ENCODE results near the gene FAM163A.
"Not testable (repeated sequence)": the region's sequence is repeated elsewhere in the genome, so short reads cannot be mapped to it uniquely, and the experiment has no call there.

Gene FAM163A

DNA sequence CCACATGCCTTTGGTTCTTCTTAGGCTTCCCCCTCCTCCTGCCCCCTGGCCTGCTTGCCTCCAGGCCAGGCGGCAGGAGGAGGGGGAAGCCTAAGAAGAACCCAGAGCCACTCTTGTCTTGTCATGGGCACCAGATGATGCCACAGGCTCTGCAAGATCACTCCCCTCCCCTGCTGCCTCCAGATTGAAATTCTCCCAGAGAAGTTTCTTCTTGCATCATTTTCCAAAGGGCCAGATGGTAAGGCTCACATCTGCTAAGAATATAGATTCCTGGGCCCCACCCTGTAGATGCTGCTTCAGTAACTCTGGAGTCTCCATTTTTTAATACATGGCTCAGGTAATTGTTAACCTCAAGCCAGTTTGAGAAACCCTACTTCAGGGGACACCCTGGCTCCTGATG is 60.8 kb downstream of the FAM163A start:
- Histone ChIP-seq H3K4me1 (ENCODE audit: insufficient read depth, low read length) (no peaks in the 10 kb centered on the region), H3K79me2 (ENCODE audit: insufficient read depth, low read length) (no peaks in the 10 kb centered on the region)
- no peak for ATAC-seq (ENCODE audit: insufficient read depth, low read depth)

DNA sequence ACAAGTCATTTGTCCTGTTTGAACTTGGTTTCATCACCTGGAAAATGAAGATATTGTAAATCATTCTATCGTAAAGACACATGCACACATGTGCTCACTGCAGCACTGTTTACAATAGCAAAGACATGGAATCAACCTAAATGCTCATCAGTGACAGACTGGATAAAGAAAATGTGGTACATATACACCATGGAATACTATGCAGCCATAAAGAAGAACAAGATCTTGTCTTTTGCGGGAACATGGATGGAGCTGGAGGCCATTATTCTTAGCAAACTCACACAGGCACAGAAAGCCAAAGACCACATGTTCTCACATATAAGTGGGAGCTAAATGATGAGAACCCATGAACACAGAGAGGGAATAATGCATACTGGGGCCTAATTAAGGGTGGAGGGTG is 61.3 kb downstream of the FAM163A start:
- not testable (repeated sequence) for H4K20me1 ChIP-seq (ENCODE audit: insufficient read depth, low read length); H3K27ac ChIP-seq (ENCODE audit: low read length); H3K9me3 ChIP-seq (ENCODE audit: insufficient read depth, low read length, severe bottlenecking); H3K4me2 ChIP-seq (ENCODE audit: insufficient read depth, low read length); H3K4me1 ChIP-seq (ENCODE audit: insufficient read depth, low read length); DNase-seq; H3K36me3 ChIP-seq (ENCODE audit: insufficient read depth, low read length); H3K9ac ChIP-seq (ENCODE audit: low read depth, low read length); H3K79me2 ChIP-seq (ENCODE audit: insufficient read depth, low read length); H3K4me3 ChIP-seq (ENCODE audit: low read depth in 1 of 2, low read length in 2 of 2); ATAC-seq (ENCODE audit: insufficient read depth, low read depth); H2AFZ ChIP-seq (ENCODE audit: low read depth, low read length)
- H3K27me3 ChIP-seq (ENCODE audit: insufficient read depth, low read length, poor library complexity): peaks cover 15% of the 10 kb centered on the region

More for the DNA sequence above, 60.8 kb downstream of the FAM163A start:
- Histone ChIP-seq H3K36me3 (ENCODE audit: insufficient read depth, low read length) (no peaks in the 10 kb centered on the region), H2AFZ (ENCODE audit: low read depth, low read length) (no peak overlapping the region), H3K27me3 (ENCODE audit: insufficient read depth, low read length, poor library complexity) (peaks cover 15% of the 10 kb centered on the region), H3K9me3 (ENCODE audit: insufficient read depth, low read length, severe bottlenecking) (no peaks in the 10 kb centered on the region), H3K4me2 (ENCODE audit: insufficient read depth, low read length) (no peak overlapping the region), H4K20me1 (ENCODE audit: insufficient read depth, low read length) (no peaks in the 10 kb centered on the region), H3K27ac (ENCODE audit: low read length) (no peak overlapping the region), H3K4me3 (ENCODE audit: low read depth in 1 of 2, low read length in 2 of 2) (no peak overlapping the region), H3K9ac (ENCODE audit: low read depth, low read length) (no peak overlapping the region)
- no peak for DNase-seq
- no peak for TF ChIP-seq EZH2 (IDR thresholded peaks at IDR 0.05; ENCODE audit: borderline replicate concordance, low read depth, low read length, severe bottlenecking)
- TF ChIP-seq, protein P1, sequence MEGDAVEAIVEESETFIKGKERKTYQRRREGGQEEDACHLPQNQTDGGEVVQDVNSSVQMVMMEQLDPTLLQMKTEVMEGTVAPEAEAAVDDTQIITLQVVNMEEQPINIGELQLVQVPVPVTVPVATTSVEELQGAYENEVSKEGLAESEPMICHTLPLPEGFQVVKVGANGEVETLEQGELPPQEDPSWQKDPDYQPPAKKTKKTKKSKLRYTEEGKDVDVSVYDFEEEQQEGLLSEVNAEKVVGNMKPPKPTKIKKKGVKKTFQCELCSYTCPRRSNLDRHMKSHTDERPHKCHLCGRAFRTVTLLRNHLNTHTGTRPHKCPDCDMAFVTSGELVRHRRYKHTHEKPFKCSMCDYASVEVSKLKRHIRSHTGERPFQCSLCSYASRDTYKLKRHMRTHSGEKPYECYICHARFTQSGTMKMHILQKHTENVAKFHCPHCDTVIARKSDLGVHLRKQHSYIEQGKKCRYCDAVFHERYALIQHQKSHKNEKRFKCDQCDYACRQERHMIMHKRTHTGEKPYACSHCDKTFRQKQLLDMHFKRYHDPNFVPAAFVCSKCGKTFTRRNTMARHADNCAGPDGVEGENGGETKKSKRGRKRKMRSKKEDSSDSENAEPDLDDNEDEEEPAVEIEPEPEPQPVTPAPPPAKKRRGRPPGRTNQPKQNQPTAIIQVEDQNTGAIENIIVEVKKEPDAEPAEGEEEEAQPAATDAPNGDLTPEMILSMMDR (IDR thresholded peaks at IDR 0.05; ENCODE audit: borderline replicate concordance, extremely low read depth, low read length, poor library complexity, severe bottlenecking): no peak

- H3K27ac ChIP-seq (ENCODE audit: low read length): no peak overlapping the region
- H3K4me1 ChIP-seq (ENCODE audit: insufficient read depth, low read length): peaks cover 3% of the 10 kb centered on the region; the same call in 1 of the 2 replicates
- DNase-seq (no peak), ATAC-seq (ENCODE audit: insufficient read depth, low read depth) (no peak)
- peaks cover 15% of the 10 kb centered on the region for H3K27me3 ChIP-seq (ENCODE audit: insufficient read depth, low read length, poor library complexity)
- H3K4me3 ChIP-seq (ENCODE audit: low read depth in 1 of 2, low read length in 2 of 2): no peak overlapping the region
- no peak for TF ChIP-seq EZH2 (IDR thresholded peaks at IDR 0.05; ENCODE audit: borderline replicate concordance, low read depth, low read length, severe bottlenecking)
- TF ChIP-seq, protein P1 (IDR thresholded peaks at IDR 0.05; ENCODE audit: borderline replicate concordance, extremely low read depth, low read length, poor library complexity, severe bottlenecking): no peak
- no peaks in the 10 kb centered on the region for H4K20me1 ChIP-seq (ENCODE audit: insufficient read depth, low read length)
- no peaks in the 10 kb centered on the region for H3K79me2 ChIP-seq (ENCODE audit: insufficient read depth, low read length)
- no peaks in the 10 kb centered on the region for H3K9me3 ChIP-seq (ENCODE audit: insufficient read depth, low read length, severe bottlenecking)
- no peaks in the 10 kb centered on the region for H3K36me3 ChIP-seq (ENCODE audit: insufficient read depth, low read length)
- H3K9ac ChIP-seq (ENCODE audit: low read depth, low read length): no peak overlapping the region
- H3K4me2 ChIP-seq (ENCODE audit: insufficient read depth, low read length): no peak overlapping the region
- H2AFZ ChIP-seq (ENCODE audit: low read depth, low read length): no peak overlapping the region
Measured at GRCh38 chr1:179805291-179806195, 62.5 kb downstream of the FAM163A start.

GRCh38 chr1:179806333-179806732 is 63.2 kb downstream of the FAM163A start:
- Histone ChIP-seq H3K9me3 (ENCODE audit: insufficient read depth, low read length, severe bottlenecking) (no peaks in the 10 kb centered on the region), H2AFZ (ENCODE audit: low read depth, low read length) (no peak overlapping the region), H4K20me1 (ENCODE audit: insufficient read depth, low read length) (no peaks in the 10 kb centered on the region), H3K27me3 (ENCODE audit: insufficient read depth, low read length, poor library complexity) (peaks cover 12% of the 10 kb centered on the region), H3K27ac (ENCODE audit: low read length) (no peak overlapping the region), H3K79me2 (ENCODE audit: insufficient read depth, low read length) (no peaks in the 10 kb centered on the region), H3K4me2 (ENCODE audit: insufficient read depth, low read length) (no peak overlapping the region), H3K9ac (ENCODE audit: low read depth, low read length) (no peak overlapping the region), H3K4me1 (ENCODE audit: insufficient read depth, low read length) (peaks cover 3% of the 10 kb centered on the region; the same call in 1 of the 2 replicates), H3K4me3 (ENCODE audit: low read depth in 1 of 2, low read length in 2 of 2) (no peak overlapping the region), H3K36me3 (ENCODE audit: insufficient read depth, low read length) (no peaks in the 10 kb centered on the region)
- TF ChIP-seq EZH2 (IDR thresholded peaks at IDR 0.05; ENCODE audit: borderline replicate concordance, low read depth, low read length, severe bottlenecking): no peak
- TF ChIP-seq, protein P1 (IDR thresholded peaks at IDR 0.05; ENCODE audit: borderline replicate concordance, extremely low read depth, low read length, poor library complexity, severe bottlenecking): no peak
- no peak for ATAC-seq (ENCODE audit: insufficient read depth, low read depth)
- no peak for DNase-seq

Data from DND-41 (cell line).